ENCODE results near the gene CREBBP.

The CREBBP gene

DNA sequence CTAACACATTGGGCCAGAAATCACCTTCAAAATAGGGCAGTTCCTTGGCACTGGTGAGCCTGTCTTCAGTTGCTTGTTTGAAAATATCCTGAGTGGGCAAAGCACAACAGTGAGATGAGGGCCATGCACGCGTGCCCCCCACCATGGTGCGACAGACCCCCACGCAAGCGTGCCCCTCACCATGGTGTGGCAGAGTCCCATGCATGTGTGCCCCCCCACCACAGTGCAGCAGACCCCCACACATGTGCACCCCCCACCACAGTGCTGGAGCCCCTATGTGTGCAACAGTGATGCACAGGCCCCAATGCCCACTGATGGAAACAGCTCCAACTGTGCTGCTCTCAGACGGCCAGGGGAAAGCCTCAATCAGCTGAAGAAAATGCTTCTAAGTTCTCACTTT, 144.4 kb downstream of the CREBBP start:
- Histone ChIP-seq H3K27me3 (ENCODE audit: insufficient read depth, low read depth) (no peaks in the 10 kb centered on the region), H3K4me2 (no peak overlapping the region), H4K20me1 (ENCODE audit: insufficient read depth) (no peaks in the 10 kb centered on the region), H3K27ac (no peak overlapping the region), H3K79me2 (ENCODE audit: insufficient read depth, low read depth) (no peaks in the 10 kb centered on the region; the same call in 1 of the 2 replicates), H2AFZ (ENCODE audit: low read depth) (no peak overlapping the region), H3K36me3 (ENCODE audit: insufficient read depth) (peaks cover 7% of the 10 kb centered on the region; the same call in 1 of the 2 replicates), H3K4me1 (ENCODE audit: low read depth, poor library complexity, severe bottlenecking) (no peaks in the 10 kb centered on the region), H3K4me3 (IDR thresholded peaks at IDR 0.05; ENCODE audit: insufficient read depth, low read depth, low read length) (no peak overlapping the region), H3K9ac (no peak overlapping the region)
- no peak for TF ChIP-seq CTCF (conservative IDR thresholded peaks at IDR 0.05; ENCODE audit: low read depth, low read length)

GRCh38 chr16:3735541-3735940, 145.0 kb downstream of the CREBBP start:
- no peak for TF ChIP-seq CTCF (conservative IDR thresholded peaks at IDR 0.05; ENCODE audit: low read depth, low read length)
- H3K27ac ChIP-seq = no peak overlapping the region
- no peak overlapping the region for H3K4me2 ChIP-seq
- H4K20me1 ChIP-seq (ENCODE audit: insufficient read depth) = no peaks in the 10 kb centered on the region
- H3K27me3 ChIP-seq (ENCODE audit: insufficient read depth, low read depth) = no peaks in the 10 kb centered on the region
- H2AFZ ChIP-seq (ENCODE audit: low read depth) = no peak overlapping the region
- H3K4me3 ChIP-seq (IDR thresholded peaks at IDR 0.05; ENCODE audit: insufficient read depth, low read depth, low read length) = no peak overlapping the region
- H3K4me1 ChIP-seq (ENCODE audit: low read depth, poor library complexity, severe bottlenecking) = no peaks in the 10 kb centered on the region
- H3K36me3 ChIP-seq (ENCODE audit: insufficient read depth) = peaks cover 8% of the 10 kb centered on the region; the same call in 1 of the 2 replicates
- H3K79me2 ChIP-seq (ENCODE audit: insufficient read depth, low read depth) = no peaks in the 10 kb centered on the region; the same call in 1 of the 2 replicates
- no peak overlapping the region for H3K9ac ChIP-seq

- Histone ChIP-seq H3K79me2 (ENCODE audit: insufficient read depth, low read depth) (no peaks in the 10 kb centered on the region; the same call in 1 of the 2 replicates), H3K36me3 (ENCODE audit: insufficient read depth) (peaks cover 14% of the 10 kb centered on the region; the same call in 1 of the 2 replicates), H3K4me2 (no peak overlapping the region), H3K4me3 (IDR thresholded peaks at IDR 0.05; ENCODE audit: insufficient read depth, low read depth, low read length) (no peak overlapping the region), H2AFZ (ENCODE audit: low read depth) (no peak overlapping the region), H4K20me1 (ENCODE audit: insufficient read depth) (no peaks in the 10 kb centered on the region), H3K27me3 (ENCODE audit: insufficient read depth, low read depth) (no peaks in the 10 kb centered on the region), H3K9ac (no peak overlapping the region), H3K4me1 (ENCODE audit: low read depth, poor library complexity, severe bottlenecking) (no peaks in the 10 kb centered on the region), H3K27ac (no peak overlapping the region)
- no peak for TF ChIP-seq CTCF (conservative IDR thresholded peaks at IDR 0.05; ENCODE audit: low read depth, low read length)
These were observed 145.7 kb downstream of the CREBBP start for GRCh38 chr16:3734758-3735221.

DNA sequence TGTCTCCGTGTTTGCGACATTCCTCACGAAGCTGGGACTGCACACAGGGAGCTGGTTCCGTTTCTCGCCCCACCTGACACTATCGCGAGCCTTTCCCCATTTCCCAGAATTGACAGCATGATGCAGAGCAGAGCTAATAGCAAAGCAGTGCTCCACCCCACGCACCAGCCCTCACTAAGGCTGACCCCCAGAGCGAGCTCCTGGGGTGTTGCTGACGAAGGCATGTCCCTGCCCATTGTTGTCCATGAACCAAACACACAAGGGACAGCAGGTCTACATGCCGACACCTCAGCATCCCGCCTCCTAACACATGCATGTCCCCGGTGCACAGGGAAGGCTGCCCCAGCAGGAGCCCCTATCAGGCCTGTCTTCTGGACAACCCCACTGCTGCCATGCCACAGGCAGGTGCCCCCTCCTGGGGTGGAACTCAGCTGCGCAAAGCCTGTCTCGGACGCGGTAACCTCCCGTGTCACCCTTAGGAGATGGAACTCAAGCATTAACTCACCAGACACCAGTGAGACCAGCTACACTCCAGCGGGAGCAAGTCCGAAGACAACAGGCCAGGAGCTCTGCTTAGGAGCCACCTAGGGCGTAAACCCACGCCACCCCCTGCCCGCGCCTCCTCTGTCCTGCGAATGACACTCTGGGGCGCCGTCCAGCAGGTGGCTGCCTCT, 146.3 kb downstream of the CREBBP start:
- Histone ChIP-seq H3K79me2 (ENCODE audit: insufficient read depth, low read depth) (no peaks in the 10 kb centered on the region; the same call in 1 of the 2 replicates), H3K36me3 (ENCODE audit: insufficient read depth) (peaks cover 12% of the 10 kb centered on the region; the same call in 1 of the 2 replicates), H3K9ac (no peak overlapping the region), H3K4me3 (IDR thresholded peaks at IDR 0.05; ENCODE audit: insufficient read depth, low read depth, low read length) (no peak overlapping the region), H3K4me1 (ENCODE audit: low read depth, poor library complexity, severe bottlenecking) (no peaks in the 10 kb centered on the region), H3K27ac (no peak overlapping the region), H2AFZ (ENCODE audit: low read depth) (no peak overlapping the region), H3K27me3 (ENCODE audit: insufficient read depth, low read depth) (no peaks in the 10 kb centered on the region), H3K4me2 (no peak overlapping the region), H4K20me1 (ENCODE audit: insufficient read depth) (no peaks in the 10 kb centered on the region)
- no peak for TF ChIP-seq CTCF (conservative IDR thresholded peaks at IDR 0.05; ENCODE audit: low read depth, low read length)
